Astrocyte (in vitro differentiated cells and primary cell): ENCODE measurements around the gene BPTF.

Experiments
- EZH2 ChIP-seq: IDR thresholded peaks from 2 replicates; pipeline ENCODE4 v1.6.1; 2012; ENCODE audit warnings: mild to moderate bottlenecking, low read length, inconsistent platforms; ENCODE audit not compliant: insufficient read depth
- TF ChIP-seq, protein P1 (sequence below): IDR thresholded peaks from 2 replicates; pipeline ENCODE4 v1.5.1; 2011; ENCODE audit warnings: low read depth, mild to moderate bottlenecking, inconsistent platforms, low read length, moderate library complexity; ENCODE audit not compliant: insufficient read depth

- TF ChIP-seq, protein P1, sequence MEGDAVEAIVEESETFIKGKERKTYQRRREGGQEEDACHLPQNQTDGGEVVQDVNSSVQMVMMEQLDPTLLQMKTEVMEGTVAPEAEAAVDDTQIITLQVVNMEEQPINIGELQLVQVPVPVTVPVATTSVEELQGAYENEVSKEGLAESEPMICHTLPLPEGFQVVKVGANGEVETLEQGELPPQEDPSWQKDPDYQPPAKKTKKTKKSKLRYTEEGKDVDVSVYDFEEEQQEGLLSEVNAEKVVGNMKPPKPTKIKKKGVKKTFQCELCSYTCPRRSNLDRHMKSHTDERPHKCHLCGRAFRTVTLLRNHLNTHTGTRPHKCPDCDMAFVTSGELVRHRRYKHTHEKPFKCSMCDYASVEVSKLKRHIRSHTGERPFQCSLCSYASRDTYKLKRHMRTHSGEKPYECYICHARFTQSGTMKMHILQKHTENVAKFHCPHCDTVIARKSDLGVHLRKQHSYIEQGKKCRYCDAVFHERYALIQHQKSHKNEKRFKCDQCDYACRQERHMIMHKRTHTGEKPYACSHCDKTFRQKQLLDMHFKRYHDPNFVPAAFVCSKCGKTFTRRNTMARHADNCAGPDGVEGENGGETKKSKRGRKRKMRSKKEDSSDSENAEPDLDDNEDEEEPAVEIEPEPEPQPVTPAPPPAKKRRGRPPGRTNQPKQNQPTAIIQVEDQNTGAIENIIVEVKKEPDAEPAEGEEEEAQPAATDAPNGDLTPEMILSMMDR, result no peak
- TF ChIP-seq EZH2, result no peak
Measured at GRCh38 chr17:68021963-68022362, 196.7 kb downstream of the BPTF start.
